K562 (cell line): ENCODE results near the gene TFRC. TPM values are rescaled to one million over a fixed set of nuclear protein-coding genes. Genes with fewer than 3 reads are reported as not detected.

Experiments used
- ATF3 ChIP-seq, 2 experiments: fragments of 450-650 bp in 1 of 2; sonication (generic) in 1 of 2; formaldehyde crosslinking in 1 of 2; IDR thresholded peaks in 1 of 2; conservative IDR thresholded peaks in 1 of 2; 2 replicates each; pipeline versions ENCODE4 v1.6.1 to v1.8.1; 2016 to 2023; ENCODE audit warnings: mild to moderate bottlenecking in 2 of 2, moderate library complexity in 2 of 2, inconsistent platforms in 1 of 2, missing genetic modification reagents in 1 of 2
- ATF4 ChIP-seq: fragments of 450-650 bp; formaldehyde crosslinking; IDR thresholded peaks from 2 replicates; pipeline ENCODE4 v1.4.0; 2022; ENCODE audit warnings: mild to moderate bottlenecking, moderate library complexity
- HBP1 ChIP-seq: fragments of 450-650 bp; formaldehyde crosslinking; IDR thresholded peaks from 2 replicates; pipeline ENCODE4 v1.4.0; 2022; ENCODE audit warnings: missing genetic modification characterization
- MGA ChIP-seq: fragments of 450-650 bp; IDR thresholded peaks from 2 replicates; pipeline ENCODE4 v1.6.1; 2016; ENCODE audit warnings: mild to moderate bottlenecking, moderate library complexity
- MYC ChIP-seq, 2 experiments: fragments of 250-450 bp in 1 of 2; sonication (Bioruptor Pico) in 1 of 2; IDR thresholded peaks; 2 replicates each; pipeline versions ENCODE4 v1.5.1 to v1.6.1; 2012 to 2021; ENCODE audit warnings: low read depth in 2 of 2, borderline replicate concordance in 1 of 2, improper control_type of control experiment in 1 of 2, low read length in 1 of 2, mild to moderate bottlenecking in 1 of 2, moderate library complexity in 1 of 2
- RNF2 ChIP-seq: sonication (generic); IDR thresholded peaks from 2 replicates; pipeline ENCODE4 v1.6.1; 2016
- STAG1 ChIP-seq: sonication (generic); formaldehyde crosslinking; IDR thresholded peaks from 2 replicates; pipeline ENCODE4 v1.5.0; 2020; ENCODE audit warnings: missing genetic modification reagents, borderline replicate concordance
- ZBTB8A ChIP-seq: fragments of 450-650 bp; IDR thresholded peaks from 2 replicates; pipeline ENCODE4 v1.6.1; 2018; ENCODE audit warnings: mild to moderate bottlenecking, moderate library complexity; ENCODE audit not compliant: partially characterized antibody
- polyA plus RNA-seq, 8 experiments: library from polyadenylated mRNA; depleted of rRNA in 4 of 8; stranded (reverse) in 5 of 8; unstranded in 3 of 8; fragments of >200 nt; fragmentation: Nextera tagmentation in 2 of 8; fragmentation: Illumina TruSeq in 1 of 8; extraction: Ambion mirVana in 2 of 8; extraction: Trizol in 1 of 8; gene quantifications; 2 replicates each; pipeline versions ENCODE4 v1.2.1 to v1.2.3, GENCODE V29; 2011 to 2014; ENCODE audit warnings: inconsistent platforms in 1 of 8, missing spikeins in 1 of 8
- total RNA-seq, 7 experiments: library from RNA; depleted of rRNA in 6 of 7; stranded (reverse); fragments of >200 nt in 6 of 7; fragmentation: Illumina TruSeq in 2 of 7; extraction: Trizol in 2 of 7; gene quantifications; 2 replicates each; pipeline versions ENCODE4 v1.2.1 to v1.2.3, GENCODE V29; 2011 to 2021; ENCODE audit warnings: low replicate concordance in 1 of 7

TFRC gene
- total and polyA plus RNA-seq, 9 of the 15 experiments (the other 6 are each of a cell fraction or from before 2014, with no cell fraction given) = 149 to 679 (median 332) TPM

- TF ChIP-seq MGA (peak; percentile 74), HBP1 (no peak), ZBTB8A (no peak), RNF2 (no peak), STAG1 (CRISPR knock-in tag) (no peak), ATF3 (IDR thresholded peaks at IDR 0.05) (peak; percentile 77), ATF3 (CRISPR knock-in tag; conservative IDR thresholded peaks at IDR 0.05) (no peak), ATF4 (CRISPR knock-in tag) (no peak), MYC (IDR thresholded peaks at IDR 0.05; ENCODE audit: low read depth, low read length) (peak; percentile 39; the same call in 1 of the 2 replicates), MYC (CRISPR knock-in tag; IDR thresholded peaks at IDR 0.05; ENCODE audit: borderline replicate concordance, low read depth) (no peak)
These were observed 40.3 kb upstream of the TFRC start (continued) for GRCh38 chr3:196122021-196122687.
